IPS-NIHi7 (cell line): ENCODE measurements around the gene ARHGEF1.
"Not testable (repeated sequence)": the region's sequence is repeated elsewhere in the genome, so short reads cannot be mapped to it uniquely, and the experiment has no call there.

Source experiments
- DNase-seq: peaks from one replicate; pipeline ENCODE4 v3.0.0; 2012; ENCODE audit warnings: mixed read lengths; ENCODE audit errors: extremely low spot score

ARHGEF1 gene

DNA sequence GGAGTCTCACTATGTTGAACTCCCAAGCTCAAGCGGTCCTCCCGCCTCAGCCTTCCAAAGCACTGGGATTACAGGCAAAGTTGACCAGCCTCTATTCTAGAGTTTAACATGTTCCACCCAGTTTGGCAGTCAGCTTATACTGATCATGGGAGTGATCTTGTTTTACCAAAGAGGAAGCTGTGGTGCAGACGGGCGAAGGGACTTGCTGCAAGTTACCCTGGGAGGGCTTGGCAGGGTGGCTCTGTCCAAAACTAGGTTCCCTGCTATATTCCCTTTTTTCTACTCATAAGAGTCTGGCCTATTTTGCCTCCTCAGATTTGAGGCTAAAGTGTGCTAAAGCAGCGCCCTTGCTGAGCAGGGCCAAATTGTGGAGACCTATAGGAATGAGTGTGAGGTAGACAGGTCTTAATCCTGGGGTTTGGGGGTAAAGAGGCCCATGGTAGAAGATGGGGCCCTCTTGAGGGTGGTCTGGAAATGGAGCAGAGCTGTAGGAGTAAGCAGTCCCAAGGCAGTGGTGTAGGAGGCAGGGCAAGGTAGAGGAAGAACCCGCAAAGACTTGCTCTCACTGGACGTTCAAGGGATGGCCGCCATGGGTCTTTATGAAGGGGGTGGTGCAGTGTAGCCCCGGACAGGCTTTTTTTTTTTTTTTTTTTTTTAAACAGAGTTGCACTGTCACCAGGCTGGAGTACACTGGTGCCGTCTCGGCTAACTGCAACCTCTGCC, 19.6 kb upstream of the ARHGEF1 start:
- DNase-seq = no peak

DNA sequence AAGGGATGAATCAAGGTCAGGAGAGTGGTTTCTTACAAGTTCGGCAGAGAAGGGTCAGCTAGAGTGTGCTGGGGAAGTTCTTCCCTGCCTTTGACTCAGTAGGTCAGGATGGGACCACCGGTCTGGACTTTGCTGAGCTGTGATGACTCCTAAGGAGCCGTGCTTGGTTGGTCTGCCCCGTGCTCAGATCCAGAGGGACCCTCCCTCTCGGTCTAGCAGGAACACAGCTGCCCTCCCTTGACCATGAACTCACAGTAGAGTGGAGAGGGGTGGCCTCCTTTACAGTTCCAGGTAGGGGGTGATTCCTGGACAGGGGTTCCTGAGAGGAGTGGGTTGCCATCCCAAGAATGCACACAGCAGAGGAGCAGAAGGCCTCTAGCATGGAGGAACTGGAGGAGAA, 18.6 kb upstream of the ARHGEF1 start:
- DNase-seq = no peak

DNA sequence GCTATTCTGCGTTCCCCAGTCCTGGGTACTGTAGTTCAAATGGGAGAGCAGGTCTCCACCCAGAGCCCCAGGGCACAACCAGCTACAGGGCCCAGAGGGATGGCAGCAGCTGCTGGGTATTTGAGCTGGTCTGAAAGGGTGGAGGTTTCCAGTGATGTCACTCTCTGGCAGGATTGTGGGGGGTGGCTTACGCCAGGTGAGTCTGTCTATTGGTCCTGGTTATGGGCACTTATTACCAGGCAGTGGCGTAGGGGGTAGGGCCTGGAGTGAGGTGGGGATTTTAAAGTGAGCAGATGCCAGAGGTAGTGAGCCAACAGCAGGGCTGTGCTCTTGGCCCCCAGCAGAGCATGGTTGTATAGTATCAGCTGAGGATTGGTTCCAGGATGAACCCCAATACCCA, 16.7 kb upstream of the ARHGEF1 start:
- no peak for DNase-seq

DNA sequence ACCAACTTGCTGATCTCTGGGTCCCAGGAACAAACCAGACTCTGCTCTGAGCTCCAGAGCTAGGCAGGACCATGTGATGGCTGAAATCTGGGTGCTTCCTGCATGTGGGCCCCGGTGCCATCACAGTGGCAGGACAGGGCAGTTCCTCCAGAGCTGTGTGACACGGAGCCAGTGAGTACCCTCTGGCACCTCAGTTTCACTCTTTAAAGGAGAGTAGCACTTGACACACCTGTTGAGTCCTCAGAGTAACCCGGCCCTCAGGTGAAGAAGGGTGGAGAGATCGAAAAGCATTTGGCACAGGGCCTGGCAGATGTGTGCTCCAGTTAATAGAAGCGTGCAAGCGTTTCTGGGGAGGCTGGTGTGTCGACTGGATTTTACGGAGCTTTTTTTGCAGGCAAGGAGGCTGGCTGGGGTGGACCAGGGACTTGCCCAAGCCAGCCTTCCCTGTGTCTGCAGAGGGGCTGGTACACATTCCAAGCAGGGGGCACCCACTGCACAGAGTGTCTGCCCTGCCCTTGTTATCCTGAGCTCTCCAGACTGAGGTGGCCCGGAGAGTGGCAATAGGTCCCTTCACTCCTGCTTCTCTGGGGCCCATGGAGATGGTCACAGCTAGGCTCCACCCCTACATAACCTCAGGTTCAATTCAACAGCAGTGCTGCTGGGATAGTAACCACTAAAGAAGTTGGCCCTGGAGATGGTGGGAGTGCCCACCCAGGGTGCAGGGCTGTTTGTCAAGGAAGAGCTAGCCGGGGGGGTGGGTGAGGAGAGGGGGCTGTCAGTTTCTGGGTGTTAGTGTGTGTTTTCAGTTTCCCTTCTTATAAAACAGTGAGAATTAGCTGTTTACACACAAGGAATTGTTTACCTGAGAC, 14.6 kb upstream of the ARHGEF1 start:
- no peak for DNase-seq

DNA sequence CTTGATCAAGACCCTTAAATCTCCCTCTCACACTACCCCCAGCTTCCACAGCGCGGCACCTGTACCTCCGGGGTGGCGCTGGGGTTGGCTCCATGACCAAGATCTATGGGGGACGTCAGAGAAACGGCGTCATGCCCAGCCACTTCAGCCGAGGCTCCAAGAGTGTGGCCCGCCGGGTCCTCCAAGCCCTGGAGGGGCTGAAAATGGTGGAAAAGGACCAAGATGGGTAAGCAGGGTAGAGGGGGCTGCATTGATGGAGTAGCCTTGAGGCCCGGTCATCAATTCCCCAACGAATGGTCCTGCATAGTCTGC, 14.0 kb upstream of the ARHGEF1 start:
- no peak for DNase-seq

DNA sequence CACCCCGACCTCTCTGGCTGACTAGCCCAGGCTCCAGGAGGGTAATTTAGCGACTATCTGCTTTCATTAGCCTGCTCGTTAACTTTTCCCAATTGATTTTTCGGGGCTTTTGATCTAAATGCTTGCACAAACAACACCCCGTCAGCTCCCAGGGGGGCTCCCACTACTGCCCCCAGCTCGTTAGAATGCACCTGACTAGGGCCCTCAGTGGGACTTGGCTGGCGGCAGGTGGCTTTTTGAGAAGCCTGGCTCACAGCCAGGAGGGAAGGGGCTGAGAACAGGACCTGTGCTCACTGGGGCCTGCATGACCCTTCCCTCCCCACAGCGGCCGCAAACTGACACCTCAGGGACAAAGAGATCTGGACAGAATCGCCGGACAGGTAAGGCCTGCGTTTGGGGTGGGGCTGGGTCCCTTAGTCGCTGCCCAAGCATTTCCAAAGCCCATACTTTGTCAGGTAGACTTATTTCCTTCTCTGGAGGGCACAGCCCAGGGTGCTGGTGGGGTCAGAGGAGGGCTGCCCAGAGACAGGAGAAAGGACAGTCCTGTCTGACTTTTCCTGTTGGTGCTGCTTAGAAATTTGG, 13.5 kb upstream of the ARHGEF1 start:
- no peak for DNase-seq

DNA sequence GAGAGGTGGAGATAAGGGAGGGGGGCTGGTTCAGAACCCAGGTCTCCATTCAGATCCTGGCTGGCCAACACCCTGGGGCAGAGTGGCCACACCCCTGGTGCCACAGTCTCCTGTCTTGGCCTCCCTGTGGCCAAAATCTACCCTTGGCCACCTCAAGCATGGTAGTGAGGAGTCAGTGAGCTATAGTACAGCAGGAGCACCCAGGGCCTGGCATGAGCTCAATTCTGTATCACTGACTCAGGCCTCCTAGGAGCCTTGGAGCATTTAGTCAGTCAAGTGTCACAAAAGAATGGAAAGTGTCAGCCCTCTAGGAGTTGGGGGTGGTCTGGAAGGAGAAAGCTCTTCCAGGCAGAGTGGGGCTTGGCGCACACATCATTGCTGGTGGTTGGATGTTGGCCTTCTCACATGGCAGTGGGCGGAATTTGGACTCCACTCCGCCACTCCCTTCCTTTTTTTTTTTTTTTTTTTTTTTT, 12.5 kb upstream of the ARHGEF1 start:
- DNase-seq = no peak

DNA sequence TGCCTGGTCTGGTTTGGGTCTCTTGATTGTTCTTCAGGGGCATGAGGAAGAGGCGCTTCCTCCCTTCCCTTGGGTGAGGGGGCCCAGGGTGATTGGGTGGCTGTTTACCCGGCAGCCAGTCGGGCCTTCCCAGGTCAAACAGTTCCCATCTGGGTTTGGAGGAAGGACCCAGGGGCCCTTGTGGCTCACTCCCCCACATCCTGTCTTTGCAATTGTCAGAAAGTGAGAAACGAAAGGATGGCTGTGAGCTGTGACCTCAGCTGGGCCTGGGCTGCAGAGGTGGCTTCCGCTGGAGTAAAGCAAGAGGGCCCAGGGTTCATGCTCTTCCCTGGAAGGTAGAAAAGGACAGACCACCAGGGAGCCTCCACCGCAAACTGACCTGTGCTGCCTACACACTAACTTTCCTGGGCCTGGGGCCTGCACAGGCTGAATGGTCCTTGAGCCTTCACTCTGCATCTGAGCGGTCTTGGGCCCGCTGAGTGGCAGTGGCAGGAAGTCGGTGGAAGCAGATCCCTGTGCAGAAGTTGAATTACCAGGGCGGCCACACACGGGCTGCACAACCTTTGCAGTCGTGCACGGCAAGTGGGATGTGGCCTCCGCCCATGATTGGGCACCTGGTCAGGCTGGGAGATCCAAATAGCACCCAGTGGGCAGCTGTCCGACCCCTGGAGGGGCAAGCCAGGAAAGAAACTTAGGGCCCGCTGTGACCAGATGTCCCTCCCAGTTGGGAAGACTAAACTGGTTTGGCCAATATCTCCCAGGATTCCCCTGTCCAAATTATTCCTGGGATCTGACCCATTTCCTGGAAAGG, 11.2 kb upstream of the ARHGEF1 start:
- DNase-seq = no peak

DNA sequence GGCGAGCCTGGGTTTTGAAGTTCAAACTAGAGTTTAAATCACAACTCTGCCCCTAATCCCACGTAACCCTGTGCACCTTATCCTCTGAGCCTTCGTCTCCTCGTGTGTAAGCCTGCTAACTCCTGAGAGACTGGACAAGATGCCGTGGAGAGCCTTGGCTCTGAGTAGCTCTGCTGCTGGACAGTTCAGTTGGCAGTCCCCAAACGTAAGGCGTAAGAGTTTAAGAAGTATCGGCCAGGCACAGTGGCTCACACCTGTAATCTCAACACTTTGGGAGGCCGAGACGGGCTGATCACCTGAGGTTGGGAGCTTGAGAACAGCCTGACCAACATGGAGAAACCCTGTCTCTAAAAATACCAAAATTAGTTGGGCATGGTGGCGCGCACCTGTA, 10.6 kb upstream of the ARHGEF1 start:
- no peak for DNase-seq

DNA sequence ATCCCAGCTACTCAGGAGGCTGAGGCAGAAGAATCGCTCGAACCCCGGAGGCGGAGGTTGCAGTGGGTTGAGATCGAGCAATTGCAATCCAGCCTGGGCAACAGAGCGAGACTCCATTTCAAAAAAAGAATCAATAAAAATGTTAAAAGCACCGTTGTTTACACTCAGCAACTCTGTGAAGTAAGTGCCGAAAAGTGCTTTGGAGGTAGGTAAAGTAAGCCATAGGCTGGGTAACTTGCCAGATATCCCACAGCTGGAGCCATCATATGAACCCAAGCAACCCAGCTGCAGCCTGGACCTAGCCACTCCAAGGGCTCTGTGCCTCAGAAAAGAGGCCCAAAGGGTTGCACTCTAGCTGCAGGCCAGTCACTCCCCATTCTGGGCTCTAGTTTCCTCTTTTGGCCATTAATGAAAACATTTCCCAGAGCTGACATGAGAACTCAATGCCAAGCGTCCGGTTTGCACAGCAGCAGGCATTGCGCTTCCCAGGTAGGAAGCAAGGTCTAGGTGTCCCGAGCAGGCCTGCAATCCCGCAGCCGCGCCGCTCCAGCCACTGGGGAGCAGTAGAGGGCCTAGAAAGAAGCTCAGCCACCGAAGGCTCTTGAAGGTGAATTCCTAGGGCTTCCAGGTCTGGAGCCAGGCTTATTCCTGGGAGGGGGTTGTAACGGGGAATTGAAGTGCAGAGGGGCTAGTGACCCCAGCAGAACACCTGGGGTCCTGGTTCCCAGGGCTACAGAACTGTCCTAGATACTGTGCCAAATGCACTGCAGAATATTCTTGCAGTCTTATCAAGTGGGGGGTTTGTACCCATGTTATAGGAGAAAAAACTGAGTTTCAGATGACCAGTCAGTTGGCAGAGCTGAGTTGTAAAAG, 10.0 kb upstream of the ARHGEF1 start:
- peak; percentile 81 for DNase-seq

DNA sequence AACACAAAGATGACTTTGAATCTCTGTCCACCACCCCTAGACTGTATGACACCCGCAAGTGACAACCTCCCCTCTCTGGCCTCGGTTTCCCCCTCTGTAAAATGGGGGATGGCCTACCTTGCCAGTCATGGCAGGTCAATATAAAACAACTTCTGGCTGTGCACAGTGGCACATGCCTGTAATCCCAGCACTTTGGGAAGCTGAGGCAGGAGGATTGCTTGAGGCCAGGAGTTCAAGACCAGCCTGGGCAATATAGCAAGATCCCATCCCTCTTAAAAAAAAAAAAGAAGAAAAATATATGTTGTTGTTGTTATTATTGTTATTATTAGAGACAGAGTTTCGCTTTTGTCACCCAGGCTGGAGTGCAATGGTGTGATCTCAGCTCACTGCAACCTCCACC, 7.0 kb upstream of the ARHGEF1 start:
- not testable (repeated sequence) for DNase-seq

DNA sequence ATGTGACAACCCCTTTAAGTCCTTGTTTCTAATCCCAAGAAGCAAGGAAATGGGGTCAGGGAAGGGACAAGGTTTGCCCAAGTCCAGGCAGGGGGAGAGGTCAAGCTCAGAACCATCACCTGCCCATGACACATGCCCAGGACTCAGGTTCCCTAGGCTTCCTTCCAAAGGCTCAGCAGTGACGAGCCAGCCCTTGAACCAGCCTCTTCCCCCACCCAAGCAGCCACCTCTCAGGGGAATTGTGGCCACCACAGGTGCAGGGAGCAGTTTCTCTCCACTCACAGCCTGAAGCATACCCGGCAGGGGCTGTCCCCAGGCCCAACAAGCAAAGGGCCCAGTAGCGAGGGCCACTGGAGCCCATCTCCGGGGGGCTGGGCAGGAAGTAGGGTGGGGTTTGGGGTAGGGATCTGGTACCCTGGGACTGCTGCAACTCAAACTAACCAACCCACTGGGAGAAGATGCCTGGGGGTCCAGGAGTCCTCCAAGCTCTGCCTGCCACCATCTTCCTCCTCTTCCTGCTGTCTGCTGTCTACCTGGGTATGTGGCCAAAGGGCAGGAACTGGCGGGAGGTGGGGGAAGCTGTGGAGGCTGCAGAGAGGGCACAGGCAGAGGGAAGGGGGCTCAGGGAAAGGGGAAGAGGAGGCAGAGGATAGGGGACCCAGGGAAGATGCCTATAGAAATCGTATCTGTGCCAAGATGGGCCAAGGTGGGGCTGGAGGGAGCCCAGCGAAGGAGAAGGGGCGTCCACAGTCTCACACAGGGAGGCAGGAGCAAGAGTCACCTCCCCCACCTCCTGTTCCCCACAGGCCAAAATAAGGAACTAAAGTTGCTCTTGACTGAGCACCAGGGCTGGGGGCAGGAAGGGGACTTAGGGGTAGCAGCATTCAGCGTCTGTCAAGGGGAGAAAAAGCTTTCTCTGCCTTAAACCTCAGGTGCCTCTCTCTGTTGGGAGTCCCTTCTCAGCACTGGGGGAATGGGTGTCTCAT, 5.8 kb upstream of the ARHGEF1 start, which contains the start of gene CD79A:
CD79A (plus strand) TSS at position 433 of the 986 bp plus-strand sequence; CDS start at position 459, 26 bp downstream.
- no peak for DNase-seq

DNA sequence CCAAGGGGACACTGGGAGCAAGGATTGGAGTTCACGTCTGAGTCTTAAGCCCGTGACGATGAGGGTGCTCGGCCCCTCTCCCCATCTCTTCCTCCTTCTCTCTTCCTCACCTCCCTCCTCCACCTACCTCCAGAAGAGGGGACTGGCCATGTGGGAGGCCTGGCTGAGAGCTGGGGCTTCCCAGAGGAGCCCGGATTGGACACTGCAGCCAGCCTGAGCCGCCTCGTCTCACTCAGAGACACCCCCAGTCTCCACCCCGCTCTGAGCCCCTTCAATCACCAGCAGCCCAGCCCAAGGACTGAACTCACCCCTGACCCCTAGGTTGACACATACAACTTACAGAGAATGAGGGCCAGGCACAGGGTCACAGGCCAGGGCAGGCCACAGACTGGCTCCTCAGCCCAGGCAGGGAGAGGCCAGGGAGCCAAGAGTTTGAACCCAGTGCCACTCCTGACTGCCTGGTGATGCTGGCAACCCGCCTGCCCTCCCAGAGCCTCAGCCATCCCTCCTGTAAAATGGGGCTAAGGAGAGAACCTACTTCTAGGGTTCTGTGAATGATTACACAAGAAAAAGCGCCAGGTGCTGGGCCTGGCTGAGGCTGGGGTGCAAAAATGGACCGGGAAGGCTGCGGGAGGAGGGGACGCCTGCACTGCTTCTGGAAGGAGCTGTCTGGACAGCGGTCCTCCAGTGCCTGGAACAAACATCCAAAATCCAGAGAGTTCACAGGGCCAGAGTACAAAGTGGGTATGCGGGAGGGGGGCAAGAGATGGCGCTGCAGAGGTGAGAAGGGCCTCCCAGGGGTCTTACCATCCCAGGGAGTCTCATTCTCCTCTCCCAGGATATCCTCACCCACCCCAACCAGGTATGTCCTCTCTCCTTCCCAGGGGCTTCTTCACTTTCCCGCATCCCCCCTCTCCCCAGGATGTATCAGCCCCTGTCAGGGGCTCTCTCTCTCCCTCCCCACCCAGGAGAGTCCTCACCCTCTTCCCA, 4.8 kb upstream of the ARHGEF1 start:
- no peak for DNase-seq

DNA sequence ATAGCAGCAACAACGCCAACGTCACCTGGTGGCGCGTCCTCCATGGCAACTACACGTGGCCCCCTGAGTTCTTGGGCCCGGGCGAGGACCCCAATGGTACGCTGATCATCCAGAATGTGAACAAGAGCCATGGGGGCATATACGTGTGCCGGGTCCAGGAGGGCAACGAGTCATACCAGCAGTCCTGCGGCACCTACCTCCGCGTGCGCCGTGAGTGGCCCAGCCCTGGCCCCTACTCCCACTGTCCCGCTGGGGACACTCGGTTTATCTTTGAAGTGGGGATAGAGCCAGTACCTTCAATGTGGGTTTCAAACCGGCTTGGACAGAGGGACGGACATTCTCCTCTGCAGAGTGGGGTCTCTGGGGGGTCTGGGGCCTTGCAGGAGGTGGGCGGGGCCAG, 3.9 kb upstream of the ARHGEF1 start:
- no peak for DNase-seq

DNA sequence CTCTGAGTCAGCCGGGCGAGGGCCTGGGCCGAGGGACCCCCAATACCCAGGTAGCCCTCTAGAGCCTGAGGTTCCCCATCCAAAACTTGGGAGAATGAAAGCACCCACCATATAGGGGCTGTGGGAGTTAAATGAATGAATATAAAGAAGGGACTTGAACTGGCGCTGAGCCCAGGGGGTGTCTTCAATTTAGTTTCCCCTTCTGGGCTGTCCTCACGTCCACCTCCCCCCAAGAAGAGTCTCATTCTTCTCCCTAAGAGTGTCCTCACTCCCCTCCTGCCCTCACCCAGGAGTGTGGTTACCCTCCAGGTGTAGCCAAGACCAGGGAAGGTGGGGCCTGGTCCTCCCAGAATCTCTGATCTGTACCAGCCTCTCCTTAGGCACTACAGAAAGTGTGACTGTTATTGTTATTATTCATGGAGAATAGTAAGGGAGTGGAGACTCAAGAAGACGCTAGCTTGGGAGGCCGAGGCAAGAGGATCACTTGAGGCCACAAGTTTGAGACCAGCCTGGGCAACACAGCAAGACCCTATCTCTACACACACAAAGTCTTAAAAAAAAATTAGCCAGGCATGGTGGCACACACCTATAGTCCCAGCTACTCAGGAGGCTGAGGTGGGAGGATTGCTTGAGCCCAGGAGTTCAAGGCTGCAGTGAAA, 3.2 kb upstream of the ARHGEF1 start:
- no peak for DNase-seq

DNA sequence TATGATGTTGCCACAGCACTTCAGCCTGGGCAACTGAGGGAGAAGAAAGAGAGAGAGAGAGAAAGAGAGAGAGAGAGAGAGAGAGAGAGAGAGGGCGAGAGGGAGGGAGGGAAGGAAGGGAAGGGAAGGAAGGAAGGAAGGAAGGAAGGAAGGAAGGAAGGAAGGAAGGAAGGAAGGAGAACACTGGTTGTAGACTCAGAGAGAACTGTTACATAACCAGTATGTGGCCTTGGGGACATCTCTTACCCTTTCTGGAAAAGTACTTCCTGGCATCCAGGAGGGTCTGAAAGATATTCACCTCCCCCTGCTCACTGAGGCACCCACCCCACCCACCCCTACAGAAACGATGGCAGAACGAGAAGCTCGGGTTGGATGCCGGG, 2.7 kb upstream of the ARHGEF1 start:
- no peak for DNase-seq

DNA sequence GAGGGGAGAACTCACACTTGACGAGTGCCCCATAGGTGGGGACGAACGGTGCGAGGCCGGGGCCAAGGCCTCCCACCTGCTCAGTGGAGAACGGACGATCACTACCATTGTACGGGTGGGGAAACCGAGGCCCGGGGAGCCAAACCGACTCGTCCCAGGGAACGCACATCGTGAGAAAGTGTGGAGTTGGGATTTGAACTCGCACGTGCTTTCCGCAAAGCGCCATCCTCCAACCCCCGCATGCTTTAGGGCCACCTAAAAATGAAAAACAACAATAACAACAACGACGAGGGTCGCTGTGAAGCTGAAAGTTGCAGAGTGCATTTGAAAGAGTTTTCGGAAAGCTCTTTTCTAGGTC, 458 bp downstream of the ARHGEF1 start:
- no peak for DNase-seq
